PC-3 (cell line): ENCODE data around the gene HCN3.

Source experiments
- CTCF ChIP-seq: fragments of 300-600 bp; sonication (generic); conservative IDR thresholded peaks from 2 replicates; pipeline ENCODE4 v1.5.1; 2017; ENCODE audit warnings: antibody characterized with exemption, low read depth, mild to moderate bottlenecking, low read length
- EZH2 ChIP-seq: fragments of 300-600 bp; sonication (generic); IDR thresholded peaks from one replicate; pipeline ENCODE4 v1.6.1; 2017; ENCODE audit warnings: antibody characterized with exemption, mild to moderate bottlenecking, low read length; ENCODE audit not compliant: unreplicated experiment

GRCh38 chr1:155326631-155327037 lies 49.4 kb downstream of the HCN3 start:
- TF ChIP-seq EZH2 (no peak), CTCF (no peak)
